Testis (tissue), 3 donors: ENCODE measurements around the gene CNOT10. TPM values are rescaled to one million over a fixed set of nuclear protein-coding genes. Genes with fewer than 3 reads are reported as not detected.

Experiments
- DNase-seq: peaks from one replicate; pipeline ENCODE4 v3.0.0-alpha.2; 2019
- H3K27ac ChIP-seq, 2 donors: fragments of 200-600 bp; sonication (generic); one replicate each; pipeline ENCODE4 v1.5.1; 2019
- H3K27me3 ChIP-seq: fragments of 200-600 bp; sonication (generic); one replicate; pipeline ENCODE4 v1.5.1; 2019
- H3K36me3 ChIP-seq: fragments of 200-600 bp; sonication (generic); one replicate; pipeline ENCODE4 v1.5.1; 2017; ENCODE audit warnings: low read depth; ENCODE audit errors: missing control alignments
- H3K4me1 ChIP-seq: fragments of 200-600 bp; sonication (generic); one replicate; pipeline ENCODE4 v1.5.1; 2019
- H3K4me3 ChIP-seq, 2 donors: fragments of 200-600 bp; sonication (generic); one replicate each; pipeline ENCODE4 v1.5.1; 2017 to 2019
- H3K9me3 ChIP-seq: fragments of 200-600 bp; sonication (generic); one replicate; pipeline ENCODE4 v1.5.1; 2017
- CTCF ChIP-seq, 3 experiments: fragments of 450-650 bp in 2 of 3; fragments of 200-600 bp in 1 of 3; sonication (generic) in 1 of 3; IDR thresholded peaks; one replicate each; pipeline ENCODE4 v1.5.1; 2016 to 2019; ENCODE audit warnings: antibody characterized with exemption in 3 of 3, mild to moderate bottlenecking in 2 of 3, moderate library complexity in 1 of 3
- POLR2A ChIP-seq: fragments of 450-650 bp; IDR thresholded peaks from one replicate; pipeline ENCODE4 v1.6.1; 2017; ENCODE audit warnings: antibody characterized with exemption, mild to moderate bottlenecking, moderate library complexity
- WGBS, 2 donors: methylation state at CpG; one replicate each; pipeline ENCODE4 v1.1.5; 2018; 5-methylcytosine and 5-hydroxymethylcytosine counted together
- intact Hi-C: fragments of 100-400 bp; cut with DNase I; formaldehyde crosslinking; loops from one replicate; pipeline ENCODE4 v1.15.1; 2023; ENCODE audit warnings: low total_unique reads
- polyA plus RNA-seq: library from polyadenylated mRNA; stranded (reverse); fragments of 350-450 nt; fragmentation: Illumina TruSeq; extraction: RNeasy Lipid Tissue Mini Kit (QIAGEN cat#74804); gene quantifications from one replicate; pipeline ENCODE4 v1.2.3, GENCODE V29; 2014; ENCODE audit warnings: low read depth, low replicate concordance; ENCODE audit not compliant: insufficient read depth
- total RNA-seq, 2 donors: library from RNA; depleted of rRNA; stranded (reverse); fragments of >200 nt; gene quantifications; one replicate each; pipeline ENCODE4 v1.2.3, GENCODE V29; 2016

The CNOT10 gene
- total and polyA plus RNA-seq, 3 donors from 2014 or later: 56.4 to 100 (median 65.2) TPM

DNA sequence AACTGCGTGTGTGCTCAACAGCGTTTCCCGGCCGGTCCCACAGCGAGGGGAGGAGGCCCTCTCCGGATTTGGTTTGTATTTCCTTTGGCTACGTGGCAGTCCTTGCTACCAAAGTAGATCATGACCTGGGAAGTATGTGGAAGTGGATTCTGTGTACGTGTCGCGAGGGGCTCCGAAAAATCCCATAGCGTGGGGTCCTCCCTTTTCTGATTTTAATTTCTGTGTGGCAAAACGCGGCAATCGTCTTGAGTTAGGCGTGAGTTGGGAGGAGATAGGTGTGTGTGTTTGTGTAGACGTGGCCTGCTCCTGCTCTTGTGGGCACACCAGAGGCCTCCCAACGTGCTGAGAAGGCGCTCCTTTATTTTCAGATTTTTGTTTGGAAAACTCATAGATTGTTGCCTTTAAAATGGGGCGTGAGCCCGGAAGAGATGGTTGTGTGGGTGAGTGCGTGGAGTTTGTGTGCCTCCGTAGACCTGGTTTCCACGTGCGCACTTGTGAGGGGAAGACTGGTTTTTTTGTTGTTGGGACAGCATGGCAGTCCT, 134.1 kb downstream of the CNOT10 start:
- TF ChIP-seq POLR2A (no peak), CTCF (IDR thresholded peaks at IDR 0.05) (no peak)
- intact Hi-C loops: no loop called here
- Histone ChIP-seq H3K27ac (peak overlapping the region in 1 of 2 donors; percentile 24), H3K9me3 (no peaks in the 10 kb centered on the region), H3K4me1 (peaks cover 4% of the 10 kb centered on the region), H3K36me3 (no peaks in the 10 kb centered on the region), H3K4me3 (peak overlapping the region; percentile 18 to 43), H3K27me3 (no peaks in the 10 kb centered on the region)
- 14 to 25% methylated on average over 22 to 25 of the region's 25 CpGs for WGBS, 2 donors
- no peak for DNase-seq

DNA sequence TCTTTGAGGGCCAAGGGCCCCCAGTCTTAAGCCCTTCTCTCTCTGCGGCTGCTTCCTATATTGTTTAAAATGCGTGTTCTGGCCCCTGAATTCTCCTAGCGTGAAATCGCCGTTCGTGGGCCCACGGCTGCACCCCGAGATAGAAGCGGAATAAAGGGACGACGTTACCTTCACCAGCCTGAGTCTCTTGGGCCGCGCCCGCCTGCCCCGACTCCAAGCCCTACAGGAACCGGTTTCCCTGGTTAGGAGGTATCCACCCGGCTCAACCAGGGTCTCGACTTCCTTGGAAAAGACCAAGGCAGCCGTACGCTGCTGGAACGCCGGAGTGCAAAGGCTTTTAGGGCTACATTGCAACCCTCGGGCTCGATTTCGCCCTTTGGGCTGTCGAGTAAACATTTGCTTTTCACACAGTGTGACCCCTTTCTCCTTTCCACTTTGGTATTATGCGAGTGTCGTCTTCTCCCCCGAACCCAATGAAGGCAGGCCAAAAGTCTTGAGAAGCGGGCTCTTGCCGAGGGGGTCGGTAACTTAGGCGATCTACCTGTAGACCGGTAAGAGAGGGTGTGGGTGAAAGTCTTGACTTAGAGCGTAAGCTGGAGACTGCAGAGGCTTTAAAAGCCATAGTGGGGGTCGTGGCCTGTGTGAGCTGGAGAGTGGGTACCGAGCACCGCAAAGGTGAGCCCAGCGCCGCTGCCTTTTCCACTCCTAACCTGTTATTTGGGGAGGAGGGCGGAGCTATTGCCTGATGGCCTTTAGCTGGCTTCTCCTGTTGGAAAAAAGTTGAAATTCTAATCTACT, 134.8 kb downstream of the CNOT10 start:
- Histone ChIP-seq H3K9me3 (no peaks in the 10 kb centered on the region), H3K4me1 (peaks cover 4% of the 10 kb centered on the region), H3K27me3 (no peaks in the 10 kb centered on the region), H3K36me3 (no peaks in the 10 kb centered on the region), H3K27ac (no peak overlapping the region), H3K4me3 (peak overlapping the region in 1 of 2 donors; percentile 18)
- intact Hi-C loops: no loop called here
- DNase-seq: no peak
- TF ChIP-seq POLR2A (no peak), CTCF (IDR thresholded peaks at IDR 0.05) (no peak)
- 24 to 40% methylated on average over 37 to 41 of the region's 41 CpGs for WGBS, 2 donors

DNA sequence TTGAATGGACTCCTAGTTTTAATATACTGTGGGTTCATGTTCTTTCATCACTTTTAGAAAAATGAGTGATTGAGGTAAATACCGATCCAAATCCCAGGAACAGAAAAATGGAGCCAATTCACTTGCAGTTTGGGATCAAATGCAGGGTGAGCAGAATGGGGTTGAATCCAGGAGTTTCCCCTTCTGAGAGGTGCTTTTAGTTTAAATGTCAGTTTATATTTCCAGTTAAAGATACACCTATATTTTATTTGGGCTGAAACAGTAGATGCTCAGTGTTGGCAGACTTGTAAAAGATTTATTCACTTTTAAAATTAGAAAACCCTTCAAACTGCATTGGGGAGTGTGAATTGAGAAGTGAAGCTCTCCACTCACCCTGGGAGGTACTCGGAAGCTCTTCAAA, 135.4 kb downstream of the CNOT10 start:
- peaks cover 4% of the 10 kb centered on the region for H3K4me1 ChIP-seq
- no peak for DNase-seq
- no peak overlapping the region for H3K27ac ChIP-seq
- H3K4me3 ChIP-seq: no peak overlapping the region
- no peaks in the 10 kb centered on the region for H3K27me3 ChIP-seq
- TF ChIP-seq CTCF (IDR thresholded peaks at IDR 0.05): no peak
- TF ChIP-seq POLR2A: no peak
- intact Hi-C loops: no loop called here
- H3K36me3 ChIP-seq: no peaks in the 10 kb centered on the region
- no peaks in the 10 kb centered on the region for H3K9me3 ChIP-seq
- WGBS, 2 donors: 36 to 61% methylated on average over 2 of the region's 2 CpGs

- no peaks in the 10 kb centered on the region for H3K27me3 ChIP-seq
Observed at GRCh38 chr3:32820971-32821685, 136.1 kb downstream of the CNOT10 start.

More at GRCh38 chr3:32820971-32821685, 136.1 kb downstream of the CNOT10 start:
- DNase-seq: no peak
- intact Hi-C loops: no loop called here
- TF ChIP-seq POLR2A (no peak), CTCF (IDR thresholded peaks at IDR 0.05) (no peak)
- Histone ChIP-seq H3K4me3 (peak overlapping the region in 1 of 2 donors; percentile 17), H3K36me3 (no peaks in the 10 kb centered on the region), H3K27ac (no peak overlapping the region), H3K9me3 (no peaks in the 10 kb centered on the region), H3K4me1 (peaks cover 4% of the 10 kb centered on the region)
- WGBS, 2 donors: 46% methylated on average over 10 to 12 of the region's 12 CpGs
